ENCODE results near the gene HIGD1B. TPM values are rescaled to one million over a fixed set of nuclear protein-coding genes. Genes with fewer than 3 reads are reported as not detected.

HIGD1B gene
- total and polyA plus RNA-seq, 3 donors from 2014 or later: 0.81 to 2.6 TPM; not detected in 1

GRCh38 chr17:44887971-44888954 lies 40.6 kb downstream of the HIGD1B start:
- Histone ChIP-seq H3K4me1 (peaks cover 8% of the 10 kb centered on the region), H3K27ac (no peak overlapping the region), H3K4me3 (no peak overlapping the region), H3K36me3 (ENCODE audit: low read depth, missing control alignments) (no peaks in the 10 kb centered on the region), H3K9me3 (no peaks in the 10 kb centered on the region), H3K27me3 (no peaks in the 10 kb centered on the region)
- WGBS, 2 donors: 80% methylated on average over 10 of the region's 10 CpGs
- no peak for DNase-seq
- TF ChIP-seq CTCF (IDR thresholded peaks at IDR 0.05): no peak
- intact Hi-C loops (cut with DNase I; ENCODE audit: low total_unique reads): no loop called here

GRCh38 chr17:44889003-44889402 lies 41.3 kb downstream of the HIGD1B start:
- Histone ChIP-seq H3K4me3 (no peak overlapping the region), H3K9me3 (no peaks in the 10 kb centered on the region), H3K27me3 (no peaks in the 10 kb centered on the region), H3K27ac (no peak overlapping the region), H3K4me1 (peaks cover 8% of the 10 kb centered on the region), H3K36me3 (ENCODE audit: low read depth, missing control alignments) (no peaks in the 10 kb centered on the region)
- TF ChIP-seq CTCF (IDR thresholded peaks at IDR 0.05) (no peak), POLR2A (IDR thresholded peaks at IDR 0.05) (no peak)
- WGBS, 2 donors: 40 to 53% methylated on average over 7 of the region's 7 CpGs
- intact Hi-C loops (cut with DNase I; ENCODE audit: low total_unique reads): no loop called here
- no peak for DNase-seq

- intact Hi-C loops (cut with DNase I; ENCODE audit: low total_unique reads): no loop called here
- Histone ChIP-seq H3K4me1 (peaks cover 8% of the 10 kb centered on the region), H3K27me3 (no peaks in the 10 kb centered on the region), H3K9me3 (no peaks in the 10 kb centered on the region), H3K27ac (no peak overlapping the region), H3K36me3 (ENCODE audit: low read depth, missing control alignments) (no peaks in the 10 kb centered on the region), H3K4me3 (no peak overlapping the region)
- TF ChIP-seq CTCF (IDR thresholded peaks at IDR 0.05) (no peak), POLR2A (IDR thresholded peaks at IDR 0.05) (no peak)
- no peak for DNase-seq
Observed at GRCh38 chr17:44892250-44892649, 44.6 kb downstream of the HIGD1B start.

- intact Hi-C loops (cut with DNase I; ENCODE audit: low total_unique reads): no loop called here
- Histone ChIP-seq H3K36me3 (ENCODE audit: low read depth, missing control alignments) (no peaks in the 10 kb centered on the region), H3K4me3 (no peak overlapping the region), H3K9me3 (no peaks in the 10 kb centered on the region), H3K27ac (no peak overlapping the region), H3K4me1 (peaks cover 11% of the 10 kb centered on the region), H3K27me3 (no peaks in the 10 kb centered on the region)
- TF ChIP-seq POLR2A (IDR thresholded peaks at IDR 0.05) (no peak), CTCF (IDR thresholded peaks at IDR 0.05) (no peak)
- 93 to 95% methylated on average over 4 of the region's 4 CpGs for WGBS, 2 donors
- DNase-seq: no peak
Observed at GRCh38 chr17:44894642-44895041, 47.0 kb downstream of the HIGD1B start.

DNA sequence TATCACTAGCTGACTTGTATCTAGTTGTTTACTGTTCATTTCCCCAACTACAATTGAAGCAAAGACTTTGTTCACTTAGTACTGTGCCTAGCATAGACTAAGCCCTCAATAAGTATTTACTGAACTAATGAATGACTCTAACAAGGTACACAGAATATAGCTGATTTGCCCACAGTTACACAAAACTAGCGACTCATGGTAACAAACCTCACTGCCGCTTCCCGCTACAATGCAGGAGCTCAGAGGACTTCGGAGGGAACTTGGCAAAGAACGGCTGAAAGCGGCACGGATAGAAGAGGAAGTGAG lies 51.0 kb downstream of the HIGD1B start:
- Histone ChIP-seq H3K4me3 (peak overlapping the region; percentile 74 to 91), H3K27me3 (no peaks in the 10 kb centered on the region), H3K4me1 (peaks cover 11% of the 10 kb centered on the region), H3K9me3 (no peaks in the 10 kb centered on the region), H3K36me3 (ENCODE audit: low read depth, missing control alignments) (no peaks in the 10 kb centered on the region), H3K27ac (peak overlapping the region; percentile 92 to 94)
- intact Hi-C loops (cut with DNase I; ENCODE audit: low total_unique reads): no loop called here
- DNase-seq: no peak
- 0 to 1% methylated on average over 7 of the region's 7 CpGs for WGBS, 2 donors
- TF ChIP-seq CTCF (IDR thresholded peaks at IDR 0.05): no peak
- TF ChIP-seq POLR2A (IDR thresholded peaks at IDR 0.05): no peak

Data from testis (tissue), 3 donors.